Femur (tissue), 1 donor: ENCODE measurements around the gene SLC2A1.

Experiments
- DNase-seq: peaks from one replicate; pipeline ENCODE4 v3.0.0-alpha.2; 2017

The SLC2A1 gene

GRCh38 chr1:42957880-42958487, 684 bp downstream of the SLC2A1 start:
- DNase-seq: peak; percentile 79

- DNase-seq: no peak
Measured at GRCh38 chr1:42957229-42957879, 1.3 kb downstream of the SLC2A1 start.

GRCh38 chr1:42956739-42957138, 1.9 kb downstream of the SLC2A1 start:
- DNase-seq: no peak

GRCh38 chr1:42955311-42956063, 3.2 kb downstream of the SLC2A1 start:
- DNase-seq: no peak

- no peak for DNase-seq
Measured at GRCh38 chr1:42953182-42954180, 5.2 kb downstream of the SLC2A1 start.

- DNase-seq: peak; percentile 52
Measured at GRCh38 chr1:42952303-42953001, 6.2 kb downstream of the SLC2A1 start.

- DNase-seq: no peak
Measured at GRCh38 chr1:42951588-42951987, 7.1 kb downstream of the SLC2A1 start.

- DNase-seq: no peak
Measured at GRCh38 chr1:42950116-42950481, 8.6 kb downstream of the SLC2A1 start.

- no peak for DNase-seq
Measured at GRCh38 chr1:42949312-42950115, 9.2 kb downstream of the SLC2A1 start.

GRCh38 chr1:42947965-42948732, 10.5 kb downstream of the SLC2A1 start:
- DNase-seq: no peak

- no peak for DNase-seq
Measured at GRCh38 chr1:42947117-42947516, 11.6 kb downstream of the SLC2A1 start.

- no peak for DNase-seq
Measured at GRCh38 chr1:42946120-42946898, 12.4 kb downstream of the SLC2A1 start.

GRCh38 chr1:42945164-42945563, 13.5 kb downstream of the SLC2A1 start:
- DNase-seq: no peak

- no peak for DNase-seq
Measured at GRCh38 chr1:42944246-42944928, 14.3 kb downstream of the SLC2A1 start.

GRCh38 chr1:42943728-42944127, 14.9 kb downstream of the SLC2A1 start:
- DNase-seq: no peak

- DNase-seq: no peak
Measured at GRCh38 chr1:42943166-42943565, 15.5 kb downstream of the SLC2A1 start.

- no peak for DNase-seq
Measured at GRCh38 chr1:42942444-42942843, 16.2 kb downstream of the SLC2A1 start.

- peak; percentile 70 for DNase-seq
Measured at GRCh38 chr1:42941640-42942330, 16.9 kb downstream of the SLC2A1 start.
